Measurements from ENCODE around the gene MTCH1. TPM values are rescaled to one million over a fixed set of nuclear protein-coding genes. Genes with fewer than 3 reads are reported as not detected.

The MTCH1 gene
- total RNA-seq, 1 experiment from 2014 or later = 204 TPM

DNA sequence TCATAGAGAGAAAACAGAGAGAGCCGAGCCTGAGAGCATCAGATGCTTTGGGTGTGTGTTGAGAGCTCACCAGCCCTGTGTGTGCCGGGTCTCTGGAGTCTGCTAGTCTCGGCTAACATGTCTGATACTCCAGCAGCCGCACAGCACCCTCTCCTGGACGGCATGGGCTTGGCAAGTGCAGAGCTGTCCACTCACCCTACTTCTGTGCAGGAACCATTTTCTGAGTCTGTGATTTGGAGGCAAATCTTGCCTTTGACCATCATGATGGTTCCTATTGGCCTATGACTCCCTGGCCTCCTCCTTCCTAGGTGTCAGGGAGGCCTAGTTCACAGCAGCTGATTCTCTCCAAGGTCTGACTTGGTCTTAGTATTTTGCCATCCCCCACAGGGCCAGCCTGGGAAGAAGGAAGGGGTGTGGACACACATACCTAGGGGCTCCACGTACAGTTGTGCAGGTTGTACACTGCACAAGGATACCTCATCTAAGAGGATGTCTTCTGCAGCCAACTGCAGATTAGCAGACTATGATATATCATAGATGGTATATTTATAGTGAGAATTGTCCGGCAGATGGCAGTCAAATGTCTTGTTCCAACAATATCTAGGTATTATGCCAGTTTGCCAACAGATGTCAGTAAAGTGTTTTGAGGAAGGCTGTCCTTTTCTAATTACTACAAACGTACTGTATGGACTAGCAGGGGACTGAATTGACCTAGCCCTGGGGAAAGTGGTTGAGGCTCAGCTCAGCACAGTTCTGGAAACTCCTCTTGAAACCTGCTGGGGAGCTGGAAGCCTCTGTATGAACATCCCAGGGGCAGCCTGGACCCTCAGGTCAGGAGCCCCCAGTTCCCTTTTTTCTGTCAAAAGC, 32.4 kb upstream of the MTCH1 start:
- Mint-ChIP-seq H3K4me3 (no peak overlapping the region), H3K9me3 (no peaks in the 10 kb centered on the region), H3K27me3 (ENCODE audit: low read depth) (no peaks in the 10 kb centered on the region), H3K27ac (no peak overlapping the region; the same call in 1 of the 2 replicates), H3K36me3 (no peaks in the 10 kb centered on the region), H3K4me1 (peaks cover 25% of the 10 kb centered on the region)
- DNase-seq (ENCODE audit: low spot score) (peak; percentile 95), ATAC-seq (peak; percentile 90)
- TF ChIP-seq CTCF (IDR thresholded peaks at IDR 0.05) (peak; percentile 78), RELA (CRISPR knock-in tag; IDR thresholded peaks at IDR 0.05; ENCODE audit: borderline replicate concordance) (no peak), ZNF423 (CRISPR knock-in tag; IDR thresholded peaks at IDR 0.05) (no peak), NR2C2 (CRISPR knock-in tag; IDR thresholded peaks at IDR 0.05) (no peak), STAT6 (CRISPR knock-in tag; conservative IDR thresholded peaks at IDR 0.05; ENCODE audit: low read depth) (no peak), NFE2L1 (CRISPR knock-in tag; IDR thresholded peaks at IDR 0.05) (no peak), TEAD1 (CRISPR knock-in tag; IDR thresholded peaks at IDR 0.05) (peak; percentile 57; the same call in 1 of the 2 replicates), MAX (CRISPR knock-in tag; IDR thresholded peaks at IDR 0.05) (0 out of 2 replicates have a peak, but pooled peaks have one; percentile 39), ESRRA (CRISPR knock-in tag; IDR thresholded peaks at IDR 0.05; ENCODE audit: borderline replicate concordance) (no peak), E2F1 (CRISPR knock-in tag; IDR thresholded peaks at IDR 0.05) (no peak), GTF2I (CRISPR knock-in tag; conservative IDR thresholded peaks at IDR 0.05) (peak; percentile 60; the same call in 1 of the 2 replicates), USF2 (CRISPR knock-in tag; IDR thresholded peaks at IDR 0.05) (no peak), TCF7 (CRISPR knock-in tag; IDR thresholded peaks at IDR 0.05; ENCODE audit: low read depth) (no peak), EMX1 (CRISPR knock-in tag; IDR thresholded peaks at IDR 0.05) (no peak), ATF2 (CRISPR knock-in tag; IDR thresholded peaks at IDR 0.05; ENCODE audit: borderline replicate concordance, low read depth) (no peak), ZNF317 (CRISPR knock-in tag; IDR thresholded peaks at IDR 0.05; ENCODE audit: borderline replicate concordance, low read depth) (no peak), ZBTB21 (CRISPR knock-in tag; IDR thresholded peaks at IDR 0.05; ENCODE audit: borderline replicate concordance) (no peak), USF1 (CRISPR knock-in tag; IDR thresholded peaks at IDR 0.05) (0 out of 2 replicates have a peak, but pooled peaks have one; percentile 27), ZNF138 (CRISPR knock-in tag; conservative IDR thresholded peaks at IDR 0.05) (no peak), ETV6 (CRISPR knock-in tag; IDR thresholded peaks at IDR 0.05) (0 out of 2 replicates have a peak, but pooled peaks have one; percentile 29)
- TF ChIP-seq, protein P1, sequence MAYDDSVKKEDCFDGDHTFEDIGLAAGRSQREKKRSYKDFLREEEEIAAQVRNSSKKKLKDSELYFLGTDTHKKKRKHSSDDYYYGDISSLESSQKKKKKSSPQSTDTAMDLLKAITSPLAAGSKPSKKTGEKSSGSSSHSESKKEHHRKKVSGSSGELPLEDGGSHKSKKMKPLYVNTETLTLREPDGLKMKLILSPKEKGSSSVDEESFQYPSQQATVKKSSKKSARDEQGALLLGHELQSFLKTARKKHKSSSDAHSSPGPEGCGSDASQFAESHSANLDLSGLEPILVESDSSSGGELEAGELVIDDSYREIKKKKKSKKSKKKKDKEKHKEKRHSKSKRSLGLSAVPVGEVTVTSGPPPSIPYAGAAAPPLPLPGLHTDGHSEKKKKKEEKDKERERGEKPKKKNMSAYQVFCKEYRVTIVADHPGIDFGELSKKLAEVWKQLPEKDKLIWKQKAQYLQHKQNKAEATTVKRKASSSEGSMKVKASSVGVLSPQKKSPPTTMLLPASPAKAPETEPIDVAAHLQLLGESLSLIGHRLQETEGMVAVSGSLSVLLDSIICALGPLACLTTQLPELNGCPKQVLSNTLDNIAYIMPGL (CRISPR knock-in tag; IDR thresholded peaks at IDR 0.05) = 0 out of 2 replicates have a peak, but pooled peaks have one; percentile 7
- TF ChIP-seq, protein P2, sequence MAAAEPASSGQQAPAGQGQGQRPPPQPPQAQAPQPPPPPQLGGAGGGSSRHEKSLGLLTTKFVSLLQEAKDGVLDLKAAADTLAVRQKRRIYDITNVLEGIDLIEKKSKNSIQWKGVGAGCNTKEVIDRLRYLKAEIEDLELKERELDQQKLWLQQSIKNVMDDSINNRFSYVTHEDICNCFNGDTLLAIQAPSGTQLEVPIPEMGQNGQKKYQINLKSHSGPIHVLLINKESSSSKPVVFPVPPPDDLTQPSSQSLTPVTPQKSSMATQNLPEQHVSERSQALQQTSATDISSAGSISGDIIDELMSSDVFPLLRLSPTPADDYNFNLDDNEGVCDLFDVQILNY (CRISPR knock-in tag; IDR thresholded peaks at IDR 0.05) = no peak
- ChIA-PET CTCF (interaction anchor here (0.6 to 15.6 kb wide), 98 partner anchors 9 to 403 kb away, joined by 3 to 537 read pairs (median 6); partner anchors contain the start of genes C6orf89, FGD2, MTCH1 and PI16), POLR2A (interaction anchor here (0.6 to 1.3 kb wide), 7 partner anchors 12 to 123 kb away, joined by 3 to 7 read pairs (median 5); partner anchors contain the start of genes FGD2 and MTCH1)
